ENCODE results near the gene C1orf35.

- TF ChIP-seq EZH2 (IDR thresholded peaks at IDR 0.05; ENCODE audit: low read length, missing control alignments): no peak
- TF ChIP-seq CTCF (conservative IDR thresholded peaks at IDR 0.05 in 1 of 2, IDR thresholded peaks at IDR 0.05 in 1 of 2; ENCODE audit: low read depth in 1 of 2, low read length in 2 of 2): no peak
Observed at GRCh38 chr1:228059634-228060457, 43.3 kb downstream of the C1orf35 start.
